K562 (cell line): ENCODE results near the gene WDR46. TPM values are rescaled to one million over a fixed set of nuclear protein-coding genes. Genes with fewer than 3 reads are reported as not detected.

Experiments
- ARID1B ChIP-seq: fragments of 450-650 bp; IDR thresholded peaks from 2 replicates; pipeline ENCODE4 v1.6.1; 2016; ENCODE audit warnings: antibody characterized with exemption, mild to moderate bottlenecking, inconsistent platforms
- BCL6 ChIP-seq: fragments of 250-450 bp; sonication (Bioruptor Pico); IDR thresholded peaks from 2 replicates; pipeline ENCODE4 v1.4.0; 2020
- BCOR ChIP-seq: fragments of 450-650 bp; IDR thresholded peaks from 2 replicates; pipeline ENCODE4 v1.6.1; 2016
- CXXC5 ChIP-seq: fragments of 250-450 bp; sonication (Bioruptor Pico); IDR thresholded peaks from 2 replicates; pipeline ENCODE4 v1.8.0; 2022; ENCODE audit warnings: inconsistent platforms, mild to moderate bottlenecking, moderate library complexity
- ELF1 ChIP-seq: fragments of 200-800 bp; sonication (Bioruptor generic); IDR thresholded peaks from 2 replicates; pipeline ENCODE4 v1.6.1; 2016; ENCODE audit warnings: missing genetic modification characterization, missing compliant biosample characterization
- GABPA ChIP-seq: fragments of 200-800 bp; sonication (Bioruptor generic); conservative IDR thresholded peaks from 2 replicates; pipeline ENCODE4 v1.6.1; 2016; ENCODE audit warnings: low read depth, missing genetic modification characterization, missing compliant biosample characterization
- KLF13 ChIP-seq: fragments of 450-650 bp; IDR thresholded peaks from 2 replicates; pipeline ENCODE4 v1.6.1; 2016; ENCODE audit warnings: missing genetic modification characterization, low read depth, mild to moderate bottlenecking, missing compliant biosample characterization, moderate library complexity, borderline replicate concordance
- LCOR ChIP-seq: sonication (generic); formaldehyde crosslinking; IDR thresholded peaks from 2 replicates; pipeline ENCODE4 v1.8.0; 2022; ENCODE audit warnings: mild to moderate bottlenecking, missing genetic modification reagents
- NR2C2 ChIP-seq, 2 experiments: fragments of 200-800 bp in 1 of 2; sonication (Bioruptor generic) in 1 of 2; sonication (generic) in 1 of 2; formaldehyde crosslinking in 1 of 2; IDR thresholded peaks; 2 replicates each; pipeline versions ENCODE4 v1.6.1 to v1.8.0; 2016 to 2022; ENCODE audit warnings: mild to moderate bottlenecking in 1 of 2, missing compliant biosample characterization in 1 of 2, missing genetic modification characterization in 1 of 2, missing genetic modification reagents in 1 of 2
- PHF20 ChIP-seq: fragments of 450-650 bp; IDR thresholded peaks from 2 replicates; pipeline ENCODE4 v1.6.1; 2018; ENCODE audit not compliant: partially characterized antibody
- TFAP4 ChIP-seq: sonication (generic); formaldehyde crosslinking; IDR thresholded peaks from 2 replicates; pipeline ENCODE4 v1.8.0; 2022; ENCODE audit warnings: missing genetic modification reagents, mild to moderate bottlenecking, moderate library complexity, borderline replicate concordance
- ZKSCAN1 ChIP-seq: fragments of 150-350 bp; IDR thresholded peaks from 2 replicates; pipeline ENCODE4 v1.6.1; 2016; ENCODE audit warnings: low read depth, low read length
- polyA plus RNA-seq, 8 experiments: library from polyadenylated mRNA; depleted of rRNA in 4 of 8; stranded (reverse) in 5 of 8; unstranded in 3 of 8; fragments of >200 nt; fragmentation: Nextera tagmentation in 2 of 8; fragmentation: Illumina TruSeq in 1 of 8; extraction: Ambion mirVana in 2 of 8; extraction: Trizol in 1 of 8; gene quantifications; 2 replicates each; pipeline versions ENCODE4 v1.2.1 to v1.2.3, GENCODE V29; 2011 to 2014; ENCODE audit warnings: inconsistent platforms in 1 of 8, missing spikeins in 1 of 8
- total RNA-seq, 7 experiments: library from RNA; depleted of rRNA in 6 of 7; stranded (reverse); fragments of >200 nt in 6 of 7; fragmentation: Illumina TruSeq in 2 of 7; extraction: Trizol in 2 of 7; gene quantifications; 2 replicates each; pipeline versions ENCODE4 v1.2.1 to v1.2.3, GENCODE V29; 2011 to 2021; ENCODE audit warnings: low replicate concordance in 1 of 7
- TF ChIP-seq, protein P1 (sequence below): fragments of 450-650 bp; IDR thresholded peaks from 2 replicates; pipeline ENCODE4 v1.7.0; 2016; ENCODE audit warnings: borderline replicate concordance
- TF ChIP-seq, protein P2 (sequence below): sonication (generic); formaldehyde crosslinking; IDR thresholded peaks from 2 replicates; pipeline ENCODE4 v1.8.1; 2023; ENCODE audit warnings: mild to moderate bottlenecking, missing genetic modification reagents
- TF ChIP-seq, protein P3 (sequence below): fragments of 250-450 bp; sonication (Bioruptor Pico); IDR thresholded peaks from 2 replicates; pipeline ENCODE4 v1.5.0; 2021
- TF ChIP-seq, protein P4 (sequence below): fragments of 250-450 bp; sonication (Bioruptor Pico); IDR thresholded peaks from 2 replicates; pipeline ENCODE4 v1.5.0; 2021
- TF ChIP-seq, protein P5 (sequence below): fragments of 200-800 bp; sonication (Bioruptor generic); IDR thresholded peaks from 2 replicates; pipeline ENCODE4 v1.6.1; 2017; ENCODE audit warnings: missing genetic modification characterization, missing compliant biosample characterization

The WDR46 gene
- total and polyA plus RNA-seq, 9 of the 15 experiments (the other 6 are each of a cell fraction or from before 2014, with no cell fraction given), result 8.9 to 146 (median 93.1) TPM

DNA sequence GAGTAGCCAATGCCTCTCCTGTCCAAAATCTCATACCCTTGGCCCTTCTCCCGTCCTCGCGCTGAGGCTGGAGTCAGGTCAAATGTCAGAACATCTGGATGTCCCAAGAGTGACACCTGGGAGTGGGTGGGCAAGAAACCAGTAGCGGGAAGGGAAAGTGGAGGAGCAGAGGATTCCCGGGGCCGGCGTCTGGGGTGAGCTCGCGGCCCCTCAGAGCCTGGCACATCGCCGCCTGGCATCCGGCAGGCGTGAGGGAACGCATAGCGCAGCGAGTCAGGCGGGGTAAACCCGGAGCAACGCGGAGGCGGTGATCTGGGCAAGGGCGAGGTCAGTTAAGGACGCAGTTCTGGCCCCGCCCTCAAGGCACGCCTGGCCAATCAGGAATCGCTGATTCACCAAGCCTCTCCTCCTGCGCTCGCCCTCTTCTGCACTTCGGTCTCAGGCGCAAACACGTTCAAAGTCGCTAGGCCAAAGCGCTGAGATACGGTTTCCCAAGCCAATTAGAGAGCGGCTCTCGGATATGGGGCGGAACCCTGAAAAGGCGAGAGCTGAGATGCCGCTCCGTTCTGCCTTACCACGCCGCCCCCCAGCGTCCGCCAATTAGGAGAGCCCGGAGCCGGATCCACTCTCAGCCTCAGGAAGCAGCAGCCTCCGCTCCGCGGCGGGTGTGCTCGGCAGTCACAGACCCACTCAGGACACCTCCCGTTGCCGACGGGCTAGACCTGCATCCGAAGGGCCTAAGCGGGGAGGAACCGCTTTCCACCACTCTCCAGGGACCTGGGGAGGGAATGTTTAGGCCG, 39.9 kb downstream of the WDR46 start (continued):
- TF ChIP-seq, protein P1, sequence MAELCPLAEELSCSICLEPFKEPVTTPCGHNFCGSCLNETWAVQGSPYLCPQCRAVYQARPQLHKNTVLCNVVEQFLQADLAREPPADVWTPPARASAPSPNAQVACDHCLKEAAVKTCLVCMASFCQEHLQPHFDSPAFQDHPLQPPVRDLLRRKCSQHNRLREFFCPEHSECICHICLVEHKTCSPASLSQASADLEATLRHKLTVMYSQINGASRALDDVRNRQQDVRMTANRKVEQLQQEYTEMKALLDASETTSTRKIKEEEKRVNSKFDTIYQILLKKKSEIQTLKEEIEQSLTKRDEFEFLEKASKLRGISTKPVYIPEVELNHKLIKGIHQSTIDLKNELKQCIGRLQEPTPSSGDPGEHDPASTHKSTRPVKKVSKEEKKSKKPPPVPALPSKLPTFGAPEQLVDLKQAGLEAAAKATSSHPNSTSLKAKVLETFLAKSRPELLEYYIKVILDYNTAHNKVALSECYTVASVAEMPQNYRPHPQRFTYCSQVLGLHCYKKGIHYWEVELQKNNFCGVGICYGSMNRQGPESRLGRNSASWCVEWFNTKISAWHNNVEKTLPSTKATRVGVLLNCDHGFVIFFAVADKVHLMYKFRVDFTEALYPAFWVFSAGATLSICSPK, result 0 out of 2 replicates have a peak, but pooled peaks have one; percentile 66
- peak; percentile 49 for TF ChIP-seq ARID1B
- TF ChIP-seq KLF13 (tag), result peak; percentile 63; the same call in 1 of the 2 replicates
- TF ChIP-seq TFAP4 (CRISPR knock-in tag), result peak; percentile 67; the same call in 1 of the 2 replicates
- TF ChIP-seq, protein P2, sequence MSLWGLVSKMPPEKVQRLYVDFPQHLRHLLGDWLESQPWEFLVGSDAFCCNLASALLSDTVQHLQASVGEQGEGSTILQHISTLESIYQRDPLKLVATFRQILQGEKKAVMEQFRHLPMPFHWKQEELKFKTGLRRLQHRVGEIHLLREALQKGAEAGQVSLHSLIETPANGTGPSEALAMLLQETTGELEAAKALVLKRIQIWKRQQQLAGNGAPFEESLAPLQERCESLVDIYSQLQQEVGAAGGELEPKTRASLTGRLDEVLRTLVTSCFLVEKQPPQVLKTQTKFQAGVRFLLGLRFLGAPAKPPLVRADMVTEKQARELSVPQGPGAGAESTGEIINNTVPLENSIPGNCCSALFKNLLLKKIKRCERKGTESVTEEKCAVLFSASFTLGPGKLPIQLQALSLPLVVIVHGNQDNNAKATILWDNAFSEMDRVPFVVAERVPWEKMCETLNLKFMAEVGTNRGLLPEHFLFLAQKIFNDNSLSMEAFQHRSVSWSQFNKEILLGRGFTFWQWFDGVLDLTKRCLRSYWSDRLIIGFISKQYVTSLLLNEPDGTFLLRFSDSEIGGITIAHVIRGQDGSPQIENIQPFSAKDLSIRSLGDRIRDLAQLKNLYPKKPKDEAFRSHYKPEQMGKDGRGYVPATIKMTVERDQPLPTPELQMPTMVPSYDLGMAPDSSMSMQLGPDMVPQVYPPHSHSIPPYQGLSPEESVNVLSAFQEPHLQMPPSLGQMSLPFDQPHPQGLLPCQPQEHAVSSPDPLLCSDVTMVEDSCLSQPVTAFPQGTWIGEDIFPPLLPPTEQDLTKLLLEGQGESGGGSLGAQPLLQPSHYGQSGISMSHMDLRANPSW, result 0 out of 2 replicates have a peak, but pooled peaks have one; percentile 91
- no peak; the same call in 1 of the 2 replicates for TF ChIP-seq NR2C2 (CRISPR knock-in tag; IDR thresholded peaks at IDR 0.05)
- TF ChIP-seq NR2C2 (tag; IDR thresholded peaks at IDR 0.05), result peak; percentile 77
- TF ChIP-seq, protein P3, sequence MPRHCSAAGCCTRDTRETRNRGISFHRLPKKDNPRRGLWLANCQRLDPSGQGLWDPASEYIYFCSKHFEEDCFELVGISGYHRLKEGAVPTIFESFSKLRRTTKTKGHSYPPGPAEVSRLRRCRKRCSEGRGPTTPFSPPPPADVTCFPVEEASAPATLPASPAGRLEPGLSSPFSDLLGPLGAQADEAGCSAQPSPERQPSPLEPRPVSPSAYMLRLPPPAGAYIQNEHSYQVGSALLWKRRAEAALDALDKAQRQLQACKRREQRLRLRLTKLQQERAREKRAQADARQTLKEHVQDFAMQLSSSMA (CRISPR knock-in tag), result peak; percentile 11; the same call in 1 of the 2 replicates
- peak; percentile 40; the same call in 1 of the 2 replicates for TF ChIP-seq ZKSCAN1
- no peak for TF ChIP-seq BCL6 (CRISPR knock-in tag)
- TF ChIP-seq, protein P4, sequence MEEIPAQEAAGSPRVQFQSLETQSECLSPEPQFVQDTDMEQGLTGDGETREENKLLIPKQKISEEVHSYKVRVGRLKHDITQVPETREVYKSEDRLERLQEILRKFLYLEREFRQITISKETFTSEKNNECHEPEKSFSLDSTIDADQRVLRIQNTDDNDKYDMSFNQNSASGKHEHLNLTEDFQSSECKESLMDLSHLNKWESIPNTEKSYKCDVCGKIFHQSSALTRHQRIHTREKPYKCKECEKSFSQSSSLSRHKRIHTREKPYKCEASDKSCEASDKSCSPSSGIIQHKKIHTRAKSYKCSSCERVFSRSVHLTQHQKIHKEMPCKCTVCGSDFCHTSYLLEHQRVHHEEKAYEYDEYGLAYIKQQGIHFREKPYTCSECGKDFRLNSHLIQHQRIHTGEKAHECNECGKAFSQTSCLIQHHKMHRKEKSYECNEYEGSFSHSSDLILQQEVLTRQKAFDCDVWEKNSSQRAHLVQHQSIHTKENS, result 0 out of 2 replicates have a peak, but pooled peaks have one; percentile 72
- TF ChIP-seq ELF1 (tag), result no peak
- TF ChIP-seq CXXC5, result peak; percentile 90
- peak; percentile 80 for TF ChIP-seq LCOR (CRISPR knock-in tag)
- TF ChIP-seq, protein P5, sequence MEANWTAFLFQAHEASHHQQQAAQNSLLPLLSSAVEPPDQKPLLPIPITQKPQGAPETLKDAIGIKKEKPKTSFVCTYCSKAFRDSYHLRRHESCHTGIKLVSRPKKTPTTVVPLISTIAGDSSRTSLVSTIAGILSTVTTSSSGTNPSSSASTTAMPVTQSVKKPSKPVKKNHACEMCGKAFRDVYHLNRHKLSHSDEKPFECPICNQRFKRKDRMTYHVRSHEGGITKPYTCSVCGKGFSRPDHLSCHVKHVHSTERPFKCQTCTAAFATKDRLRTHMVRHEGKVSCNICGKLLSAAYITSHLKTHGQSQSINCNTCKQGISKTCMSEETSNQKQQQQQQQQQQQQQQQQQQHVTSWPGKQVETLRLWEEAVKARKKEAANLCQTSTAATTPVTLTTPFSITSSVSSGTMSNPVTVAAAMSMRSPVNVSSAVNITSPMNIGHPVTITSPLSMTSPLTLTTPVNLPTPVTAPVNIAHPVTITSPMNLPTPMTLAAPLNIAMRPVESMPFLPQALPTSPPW, result no peak; the same call in 1 of the 2 replicates
- TF ChIP-seq GABPA (tag), result peak; percentile 18
- TF ChIP-seq BCOR, result peak; percentile 32; the same call in 1 of the 2 replicates
- TF ChIP-seq PHF20, result peak; percentile 77
